IPS-18a (cell line): Measurements from ENCODE around the gene PPP1R15B.
A peak's percentile ranks its signal among the peaks of the same experiment; 100 is the strongest.

ENCODE experiments used
- H3K27ac ChIP-seq: one replicate; pipeline ENCODE4 v1.5.1; 2013; ENCODE audit warnings: low read length
- H3K27me3 ChIP-seq: one replicate; pipeline ENCODE4 v1.6.1; 2013; ENCODE audit warnings: mild to moderate bottlenecking, low read length; ENCODE audit not compliant: control insufficient read depth, insufficient read depth
- H3K36me3 ChIP-seq: one replicate; pipeline ENCODE4 v1.6.1; 2013; ENCODE audit warnings: low read depth, low read length; ENCODE audit not compliant: control insufficient read depth
- H3K4me1 ChIP-seq: one replicate; pipeline ENCODE4 v1.6.1; 2013; ENCODE audit warnings: low read depth, low read length; ENCODE audit not compliant: control insufficient read depth
- H3K4me3 ChIP-seq: one replicate; pipeline ENCODE4 v1.5.1; 2013; ENCODE audit warnings: low read length
- H3K9ac ChIP-seq: one replicate; pipeline ENCODE4 v1.6.1; 2013; ENCODE audit warnings: mild to moderate bottlenecking, low read length, moderate library complexity
- H3K9me3 ChIP-seq: one replicate; pipeline ENCODE4 v1.6.1; 2013; ENCODE audit warnings: low read depth, low read length; ENCODE audit not compliant: control insufficient read depth

The PPP1R15B gene

GRCh38 chr1:204417074-204417997, 5.7 kb upstream of the PPP1R15B start:
- peaks cover 8% of the 10 kb centered on the region for H3K4me1 ChIP-seq
- no peaks in the 10 kb centered on the region for H3K36me3 ChIP-seq
- H3K9me3 ChIP-seq = no peaks in the 10 kb centered on the region
- no peak overlapping the region for H3K27ac ChIP-seq
- H3K9ac ChIP-seq = no peak overlapping the region
- H3K4me3 ChIP-seq = no peak overlapping the region
- H3K27me3 ChIP-seq = no peaks in the 10 kb centered on the region

GRCh38 chr1:204416589-204417073, 5.0 kb upstream of the PPP1R15B start:
- Histone ChIP-seq H3K27ac (no peak overlapping the region), H3K4me1 (peaks cover 11% of the 10 kb centered on the region), H3K36me3 (no peaks in the 10 kb centered on the region), H3K9ac (no peak overlapping the region), H3K4me3 (no peak overlapping the region), H3K9me3 (no peaks in the 10 kb centered on the region), H3K27me3 (no peaks in the 10 kb centered on the region)

- Histone ChIP-seq H3K9ac (no peak overlapping the region), H3K27ac (no peak overlapping the region), H3K4me1 (peaks cover 6% of the 10 kb centered on the region), H3K36me3 (no peaks in the 10 kb centered on the region), H3K4me3 (no peak overlapping the region), H3K9me3 (no peaks in the 10 kb centered on the region), H3K27me3 (no peaks in the 10 kb centered on the region)
These were observed 3.7 kb upstream of the PPP1R15B start for GRCh38 chr1:204415351-204415750.

- H3K9ac ChIP-seq = no peak overlapping the region
- no peaks in the 10 kb centered on the region for H3K36me3 ChIP-seq
- H3K27me3 ChIP-seq = no peaks in the 10 kb centered on the region
- no peaks in the 10 kb centered on the region for H3K9me3 ChIP-seq
- H3K4me3 ChIP-seq = no peak overlapping the region
- H3K27ac ChIP-seq = no peak overlapping the region
- H3K4me1 ChIP-seq = peaks cover 2% of the 10 kb centered on the region
These were observed 2.4 kb upstream of the PPP1R15B start for GRCh38 chr1:204414016-204414415.

GRCh38 chr1:204413170-204413535, 1.5 kb upstream of the PPP1R15B start:
- H3K4me1 ChIP-seq = peaks cover 2% of the 10 kb centered on the region

GRCh38 chr1:204410688-204411450, 748 bp downstream of the PPP1R15B start:
- Histone ChIP-seq H3K9ac (peak overlapping the region; percentile 98), H3K9me3 (no peaks in the 10 kb centered on the region), H3K36me3 (peaks cover 5% of the 10 kb centered on the region), H3K27ac (peak overlapping the region; percentile 93), H3K4me3 (peak overlapping the region; percentile 99), H3K27me3 (no peaks in the 10 kb centered on the region), H3K4me1 (peaks cover 2% of the 10 kb centered on the region)

More at GRCh38 chr1:204413170-204413535, 1.5 kb upstream of the PPP1R15B start:
- Histone ChIP-seq H3K9me3 (no peaks in the 10 kb centered on the region), H3K9ac (no peak overlapping the region), H3K4me3 (no peak overlapping the region), H3K36me3 (no peaks in the 10 kb centered on the region), H3K27ac (no peak overlapping the region), H3K27me3 (no peaks in the 10 kb centered on the region)

- Histone ChIP-seq H3K9me3 (no peaks in the 10 kb centered on the region), H3K36me3 (peaks cover 13% of the 10 kb centered on the region), H3K27ac (no peak overlapping the region), H3K4me1 (peaks cover 2% of the 10 kb centered on the region), H3K9ac (peak overlapping the region; percentile 98), H3K27me3 (no peaks in the 10 kb centered on the region), H3K4me3 (peak overlapping the region; percentile 99)
These were observed 1.6 kb downstream of the PPP1R15B start for GRCh38 chr1:204409836-204410687.

- Histone ChIP-seq H3K9me3 (no peaks in the 10 kb centered on the region), H3K4me1 (peaks cover 2% of the 10 kb centered on the region), H3K27ac (no peak overlapping the region), H3K4me3 (peak overlapping the region; percentile 99), H3K9ac (peak overlapping the region; percentile 98), H3K36me3 (peaks cover 22% of the 10 kb centered on the region), H3K27me3 (no peaks in the 10 kb centered on the region)
These were observed 2.5 kb downstream of the PPP1R15B start for GRCh38 chr1:204409123-204409522.

GRCh38 chr1:204408602-204409001, 3.0 kb downstream of the PPP1R15B start:
- Histone ChIP-seq H3K4me3 (peak overlapping the region; percentile 99), H3K9ac (peak overlapping the region; percentile 98), H3K36me3 (peaks cover 27% of the 10 kb centered on the region), H3K4me1 (peaks cover 2% of the 10 kb centered on the region), H3K9me3 (no peaks in the 10 kb centered on the region), H3K27ac (no peak overlapping the region), H3K27me3 (no peaks in the 10 kb centered on the region)

- Histone ChIP-seq H3K36me3 (peaks cover 31% of the 10 kb centered on the region), H3K4me3 (peak overlapping the region; percentile 99), H3K27ac (no peak overlapping the region)
These were observed 3.5 kb downstream of the PPP1R15B start for GRCh38 chr1:204408074-204408507.

More at GRCh38 chr1:204408074-204408507, 3.5 kb downstream of the PPP1R15B start:
- Histone ChIP-seq H3K9me3 (no peaks in the 10 kb centered on the region), H3K27me3 (no peaks in the 10 kb centered on the region), H3K9ac (peak overlapping the region; percentile 98), H3K4me1 (peaks cover 2% of the 10 kb centered on the region)
